ENCODE data around the gene DCDC1. TPM values are rescaled to one million over a fixed set of nuclear protein-coding genes. Genes with fewer than 3 reads are reported as not detected.

The DCDC1 gene
- total RNA-seq, 1 experiment from 2014 or later: 0.22 TPM

- TF ChIP-seq ZNF532 (CRISPR knock-in tag; IDR thresholded peaks at IDR 0.05; ENCODE audit: borderline replicate concordance) (no peak), ETV6 (CRISPR knock-in tag; IDR thresholded peaks at IDR 0.05) (no peak), CDX4 (CRISPR knock-in tag; IDR thresholded peaks at IDR 0.05; ENCODE audit: borderline replicate concordance) (no peak), SMAD4 (CRISPR knock-in tag; IDR thresholded peaks at IDR 0.05) (no peak), TP53 (CRISPR knock-in tag; IDR thresholded peaks at IDR 0.05) (no peak), PREB (CRISPR knock-in tag; IDR thresholded peaks at IDR 0.05; ENCODE audit: borderline replicate concordance) (no peak), ZNF423 (CRISPR knock-in tag; IDR thresholded peaks at IDR 0.05) (no peak), MXD4 (CRISPR knock-in tag; IDR thresholded peaks at IDR 0.05; ENCODE audit: borderline replicate concordance) (no peak), GTF2I (CRISPR knock-in tag; conservative IDR thresholded peaks at IDR 0.05) (no peak)
These were observed 276.9 kb downstream of the DCDC1 start (continued) for GRCh38 chr11:31092638-31093037.

GRCh38 chr11:31089117-31089516 is 280.4 kb downstream of the DCDC1 start:
- Mint-ChIP-seq H3K4me3 (no peak overlapping the region), H3K36me3 (peaks cover 20% of the 10 kb centered on the region), H3K9me3 (peaks cover 26% of the 10 kb centered on the region), H3K27ac (no peak overlapping the region), H3K27me3 (ENCODE audit: low read depth) (peaks cover 3% of the 10 kb centered on the region; the same call in 1 of the 2 replicates), H3K4me1 (no peaks in the 10 kb centered on the region)
- CTCF ChIA-PET: interaction anchor here (0.6 to 1.5 kb wide), 2 partner anchors 18 to 51 kb away, joined by 3 to 6 read pairs; no protein-coding TSS in a partner anchor
- DNase-seq (ENCODE audit: low spot score) (no peak), ATAC-seq (no peak)
- TF ChIP-seq ZBTB21 (CRISPR knock-in tag; IDR thresholded peaks at IDR 0.05; ENCODE audit: borderline replicate concordance): no peak
- TF ChIP-seq ATF3 (CRISPR knock-in tag; conservative IDR thresholded peaks at IDR 0.05): no peak
- no peak for TF ChIP-seq FOXJ3 (CRISPR knock-in tag; IDR thresholded peaks at IDR 0.05; ENCODE audit: borderline replicate concordance)
- peak; percentile 97 for TF ChIP-seq ZNF317 (CRISPR knock-in tag; IDR thresholded peaks at IDR 0.05; ENCODE audit: borderline replicate concordance, low read depth)
- no peak for TF ChIP-seq ERG (CRISPR knock-in tag; IDR thresholded peaks at IDR 0.05)
- TF ChIP-seq PREB (CRISPR knock-in tag; IDR thresholded peaks at IDR 0.05; ENCODE audit: borderline replicate concordance): no peak
- POLR2A ChIA-PET: no interaction called here

Measured in WTC11 (cell line).